ENCODE measurements around the gene RIC8B. TPM values are rescaled to one million over a fixed set of nuclear protein-coding genes. Genes with fewer than 3 reads are reported as not detected.
A peak's percentile ranks its signal among the peaks of the same experiment; 100 is the strongest.

Gene RIC8B
- total RNA-seq, 1 experiment from 2014 or later: 29.0 TPM

GRCh38 chr12:106918746-106919145, 144.3 kb downstream of the RIC8B start:
- no CpG with 5 or more reads among the region's 3 CpGs for WGBS (ENCODE audit: extremely low coverage, insufficient read length, low lambda C conversion rate)
- no peaks in the 10 kb centered on the region; a peak in 2 of 7 replicates for H3K36me3 Mint-ChIP-seq (ENCODE audit: insufficient read depth in 1 of 3, low read depth in 3 of 3)

More at GRCh38 chr12:106918746-106919145, 144.3 kb downstream of the RIC8B start:
- Mint-ChIP-seq H3K9me3 (peaks cover 3 to 5% of the 10 kb centered on the region in 2 experiments; a peak in 4 of 5 replicates), H3K4me3 (no peak overlapping the region; a peak in 2 of 5 replicates), H3K4me1 (peaks cover 25 to 26% of the 10 kb centered on the region in 2 experiments), H3K27ac (0 out of 7 replicates have a peak overlapping the region, but pooled peaks of 1 of the 3 experiments have one; percentile 38), H3K27me3 (ENCODE audit: low read depth) (peaks cover 2% of the 10 kb centered on the region)
- Histone ChIP-seq H3K9ac (ENCODE audit: extremely low read depth, insufficient read length, low read length) (no peak overlapping the region), H3K79me1 (ENCODE audit: insufficient read depth, low read depth, low read length, poor library complexity, severe bottlenecking) (no peaks in the 10 kb centered on the region), H3K27ac (ENCODE audit: insufficient read length, low read depth, low read length) (no peak overlapping the region), H3K9me3 (ENCODE audit: control insufficient read depth, low read depth, low read length) (no peaks in the 10 kb centered on the region), H2BK12ac (ENCODE audit: insufficient read length, low read depth, low read length) (no peak overlapping the region), H3K79me2 (ENCODE audit: insufficient read depth, low read length) (no peaks in the 10 kb centered on the region), H2BK5ac (ENCODE audit: insufficient read length, low read length) (no peak overlapping the region), H2BK15ac (ENCODE audit: low read depth, low read length) (no peak overlapping the region), H3K18ac (ENCODE audit: insufficient read length, low read depth, low read length) (no peak overlapping the region), H3K27me3 (ENCODE audit: insufficient read depth, low read length) (no peaks in the 10 kb centered on the region), H3K4me1 (ENCODE audit: insufficient read depth, low read length) (no peaks in the 10 kb centered on the region; the same call in 1 of the 2 replicates), H4K5ac (ENCODE audit: insufficient read length, low read depth, low read length) (no peak overlapping the region), H3K23ac (ENCODE audit: insufficient read length, low read depth, low read length) (no peak overlapping the region), H2BK20ac (ENCODE audit: low read depth, low read length, poor library complexity, severe bottlenecking) (no peak overlapping the region), H2AFZ (ENCODE audit: low read length) (no peak overlapping the region), H3K14ac (ENCODE audit: insufficient read depth, low read length) (no peak overlapping the region), H3K23me2 (ENCODE audit: insufficient read length, low read depth, low read length, poor library complexity, severe bottlenecking) (no peaks in the 10 kb centered on the region), H3T11ph (ENCODE audit: low read length) (no peak overlapping the region), H3K56ac (ENCODE audit: insufficient read length, low read depth, low read length) (no peak overlapping the region), H3K4me2 (ENCODE audit: insufficient read depth, insufficient read length, low read length) (peak overlapping the region; percentile 4), H4K20me1 (ENCODE audit: control insufficient read depth, insufficient read depth, insufficient read length) (no peaks in the 10 kb centered on the region), H4K91ac (ENCODE audit: insufficient read length, low read depth, low read length) (no peak overlapping the region), H2AK5ac (ENCODE audit: insufficient read length, low read length) (no peak overlapping the region), H3K4ac (ENCODE audit: low read depth, low read length) (no peak overlapping the region), H4K8ac (replicated peaks; ENCODE audit: insufficient read length, low read depth, low read length) (no peak overlapping the region), H2BK120ac (ENCODE audit: low read depth, low read length, poor library complexity, severe bottlenecking) (no peak overlapping the region)
- peak; percentile 67 for DNase-seq
- TF ChIP-seq, protein P1, sequence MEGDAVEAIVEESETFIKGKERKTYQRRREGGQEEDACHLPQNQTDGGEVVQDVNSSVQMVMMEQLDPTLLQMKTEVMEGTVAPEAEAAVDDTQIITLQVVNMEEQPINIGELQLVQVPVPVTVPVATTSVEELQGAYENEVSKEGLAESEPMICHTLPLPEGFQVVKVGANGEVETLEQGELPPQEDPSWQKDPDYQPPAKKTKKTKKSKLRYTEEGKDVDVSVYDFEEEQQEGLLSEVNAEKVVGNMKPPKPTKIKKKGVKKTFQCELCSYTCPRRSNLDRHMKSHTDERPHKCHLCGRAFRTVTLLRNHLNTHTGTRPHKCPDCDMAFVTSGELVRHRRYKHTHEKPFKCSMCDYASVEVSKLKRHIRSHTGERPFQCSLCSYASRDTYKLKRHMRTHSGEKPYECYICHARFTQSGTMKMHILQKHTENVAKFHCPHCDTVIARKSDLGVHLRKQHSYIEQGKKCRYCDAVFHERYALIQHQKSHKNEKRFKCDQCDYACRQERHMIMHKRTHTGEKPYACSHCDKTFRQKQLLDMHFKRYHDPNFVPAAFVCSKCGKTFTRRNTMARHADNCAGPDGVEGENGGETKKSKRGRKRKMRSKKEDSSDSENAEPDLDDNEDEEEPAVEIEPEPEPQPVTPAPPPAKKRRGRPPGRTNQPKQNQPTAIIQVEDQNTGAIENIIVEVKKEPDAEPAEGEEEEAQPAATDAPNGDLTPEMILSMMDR (conservative IDR thresholded peaks at IDR 0.05): peak; percentile 89

Data from H9 (cell line).